Endothelial cell of umbilical vein (primary cell): ENCODE data around the gene LMAN1L. TPM values are rescaled to one million over a fixed set of nuclear protein-coding genes. Genes with fewer than 3 reads are reported as not detected.
A peak's percentile ranks its signal among the peaks of the same experiment; 100 is the strongest.

Source experiments
- BruUV-seq: library from RNA; stranded (reverse); fragments of 400-500 nt; replicated peaks from 2 replicates; lab custom pipeline; 2021; lab: Mats Ljungman, UMichigan
- CTCF ChIA-PET: fragments of 300-600, 350-600 bp; sonication (Branson Sonifier 250); formaldehyde crosslinking; loops from one replicate; lab custom pipeline; 2021; ENCODE audit warnings: antibody characterized with exemption, inconsistent platforms; lab: Charles Lee
- POLR2A ChIA-PET: fragments of 300-600, 350-600 bp; sonication (Branson Sonifier 250); formaldehyde crosslinking; loops from one replicate; lab custom pipeline; 2021; ENCODE audit warnings: antibody characterized with exemption, inconsistent platforms; lab: Charles Lee
- DNase-seq: peaks from one replicate; pipeline ENCODE4 v3.0.0-alpha.2; 2011; ENCODE audit warnings: low read depth, low spot score
- FAIRE-seq: peaks from 2 replicates; lab custom pipeline; 2011; peaks lifted over from hg19 to GRCh38; lab: Jason Lieb, UNC
- H2AFZ ChIP-seq: 2 replicates; pipeline ENCODE4 v1.6.0; 2012; ENCODE audit warnings: low read depth, low read length, control low read depth, inconsistent platforms
- H3K27ac ChIP-seq: 2 replicates; pipeline ENCODE4 v1.5.1; 2011; ENCODE audit warnings: low read depth, mild to moderate bottlenecking, control low read depth, low read length, moderate library complexity; ENCODE audit not compliant: insufficient read depth
- H3K27me3 ChIP-seq, 2 experiments: 2 replicates each; pipeline versions ENCODE4 v1.6.0 to v1.6.1; 2011; ENCODE audit warnings: low read length in 2 of 2, mixed read lengths in 1 of 2; ENCODE audit not compliant: control insufficient read depth in 2 of 2, insufficient read depth in 2 of 2
- H3K36me3 ChIP-seq, 2 experiments: 2 replicates in 1 of 2; 3 replicates in 1 of 2; pipeline ENCODE4 v1.5.1; 2011; ENCODE audit warnings: low read length in 2 of 2, mild to moderate bottlenecking in 1 of 2, moderate library complexity in 1 of 2; ENCODE audit not compliant: control insufficient read depth in 2 of 2, insufficient read depth in 2 of 2; ENCODE audit errors: extremely low read depth in 1 of 2
- H3K4me1 ChIP-seq: 3 replicates; pipeline ENCODE4 v1.5.1; 2011; ENCODE audit warnings: mild to moderate bottlenecking, low read length; ENCODE audit not compliant: control insufficient read depth, insufficient read depth; ENCODE audit errors: extremely low read depth
- H3K4me2 ChIP-seq: 2 replicates; pipeline ENCODE4 v1.6.1; 2011; ENCODE audit warnings: low read length, control low read depth, mixed read lengths; ENCODE audit not compliant: insufficient read depth
- H3K4me3 ChIP-seq, 3 experiments: fragments of 200-600 bp in 1 of 3; sonication (generic), shearing (Covaris generic) in 1 of 3; replicated peaks in 1 of 3; 2 replicates each; pipeline ENCODE4 v1.5.1; 2011 to 2016; ENCODE audit warnings: control low read depth in 3 of 3, low read length in 3 of 3, mild to moderate bottlenecking in 2 of 3, inconsistent platforms in 1 of 3, low read depth in 1 of 3, moderate library complexity in 1 of 3; ENCODE audit not compliant: insufficient read depth in 1 of 3
- H3K79me2 ChIP-seq: 2 replicates; pipeline ENCODE4 v1.6.0; 2012; ENCODE audit warnings: low read length, inconsistent platforms; ENCODE audit not compliant: control insufficient read depth, insufficient read depth
- H3K9ac ChIP-seq: replicated peaks from 2 replicates; pipeline ENCODE3; 2011; ENCODE audit warnings: low read length, control low read depth; ENCODE audit not compliant: insufficient read depth; ENCODE audit errors: extremely low read depth
- H3K9me1 ChIP-seq: replicated peaks from 3 replicates; pipeline ENCODE4 v1.6.0; 2011; ENCODE audit warnings: mild to moderate bottlenecking, low read length; ENCODE audit not compliant: control insufficient read depth, insufficient read depth; ENCODE audit errors: extremely low read depth
- H3K9me3 ChIP-seq: replicated peaks from 2 replicates; pipeline ENCODE4 v1.5.1; 2012; ENCODE audit warnings: low read length, inconsistent platforms; ENCODE audit not compliant: control insufficient read depth, insufficient read depth
- H4K20me1 ChIP-seq: replicated peaks from 2 replicates; pipeline ENCODE3; 2011; ENCODE audit warnings: mild to moderate bottlenecking, low read length; ENCODE audit not compliant: control insufficient read depth, insufficient read depth; ENCODE audit errors: extremely low read depth
- EZH2 ChIP-seq: IDR thresholded peaks from 2 replicates; pipeline ENCODE4 v1.6.1; 2012; ENCODE audit warnings: borderline replicate concordance, low read depth, mild to moderate bottlenecking, moderate library complexity, low read length, inconsistent platforms; ENCODE audit not compliant: severe bottlenecking
- FOS ChIP-seq: IDR thresholded peaks from 2 replicates; pipeline ENCODE4 v1.6.1; 2011; ENCODE audit warnings: mild to moderate bottlenecking, low read length, moderate library complexity, borderline replicate concordance; ENCODE audit not compliant: insufficient read depth
- GATA2 ChIP-seq: IDR thresholded peaks from 2 replicates; pipeline ENCODE4 v1.7.0; 2011; ENCODE audit warnings: low read depth, mild to moderate bottlenecking, moderate library complexity, mixed read lengths, low read length; ENCODE audit not compliant: insufficient read length, insufficient read depth
- JUN ChIP-seq: IDR thresholded peaks from 2 replicates; pipeline ENCODE4 v1.6.1; 2011; ENCODE audit warnings: borderline replicate concordance, low read depth; ENCODE audit not compliant: insufficient read length, insufficient read depth
- MYC ChIP-seq: IDR thresholded peaks from one replicate; pipeline ENCODE4 v1.6.1; 2011; ENCODE audit warnings: mild to moderate bottlenecking, low read depth, low read length
- POLR2A ChIP-seq: IDR thresholded peaks from 2 replicates; pipeline ENCODE4 v1.6.1; 2012; ENCODE audit warnings: low read depth, mild to moderate bottlenecking, control low read depth, low read length
- POLR2AphosphoS5 ChIP-seq: IDR thresholded peaks from 2 replicates; pipeline ENCODE4 v1.6.1; 2012; ENCODE audit warnings: low read depth, mild to moderate bottlenecking, control low read depth, low read length, moderate library complexity; ENCODE audit not compliant: insufficient read depth
- dilution Hi-C: fragments of 300-500 bp; cut with MboI; formaldehyde crosslinking; loops from one replicate; pipeline ENCODE4 v1.15.0; 2019; ENCODE audit warnings: low sequenced_read_pairs; ENCODE audit not compliant: extremely low pct_ligation_motif_present
- intact Hi-C: fragments of 100-400 bp; cut with micrococcal nuclease; formaldehyde crosslinking; loops from one replicate; pipeline ENCODE4 v1.10.0; 2022
- polyA plus RNA-seq, 4 experiments: library from polyadenylated mRNA; depleted of rRNA in 3 of 4; stranded (reverse) in 3 of 4; unstranded in 1 of 4; fragments of >200 nt; gene quantifications; 2 replicates each; pipeline versions ENCODE4 v1.2.1 to v1.2.3, GENCODE V29; 2011 to 2012; ENCODE audit warnings: missing spikeins in 1 of 4
- total RNA-seq: library from RNA; stranded (reverse); gene quantifications from 2 replicates; pipeline ENCODE4 v1.2.3, GENCODE V29; 2021
- TF ChIP-seq, protein P1 (sequence below): IDR thresholded peaks from 2 replicates; pipeline ENCODE4 v1.6.1; 2011; ENCODE audit not compliant: insufficient read depth, insufficient read length
- TF ChIP-seq, protein P2 (sequence below), 2 donors: IDR thresholded peaks; 1 replicate in 1 of 2; 2 replicates in 1 of 2; pipeline ENCODE4 v1.5.1; 2011; ENCODE audit warnings: low read length in 2 of 2, mild to moderate bottlenecking in 2 of 2, moderate library complexity in 2 of 2, control low read depth in 1 of 2, inconsistent platforms in 1 of 2, low read depth in 1 of 2; ENCODE audit not compliant: insufficient read depth in 1 of 2; ENCODE audit errors: extremely low read depth in 1 of 2

LMAN1L gene
- total and polyA plus RNA-seq, 2 donors (not counting 3 experiments of a cell fraction or from before 2014, with no cell fraction given), result not detected

GRCh38 chr15:74872702-74873035 is 60.0 kb downstream of the LMAN1L start:
- Histone ChIP-seq H3K4me3 (peak overlapping the region; percentile 42 to 77 (median 65)), H3K36me3 (no peaks in the 10 kb centered on the region), H3K27me3 (peaks cover 3% of the 10 kb centered on the region in 2 experiments), H2AFZ (no peak overlapping the region), H3K9me1 (no peaks in the 10 kb centered on the region), H3K9ac (peak overlapping the region; percentile 95), H3K27ac (peak overlapping the region; percentile 89), H3K79me2 (peaks cover 42% of the 10 kb centered on the region), H4K20me1 (no peaks in the 10 kb centered on the region), H3K9me3 (no peaks in the 10 kb centered on the region), H3K4me1 (peaks cover 40% of the 10 kb centered on the region), H3K4me2 (peak overlapping the region; percentile 57)
- TF ChIP-seq EZH2, result no peak
- TF ChIP-seq, protein P1, sequence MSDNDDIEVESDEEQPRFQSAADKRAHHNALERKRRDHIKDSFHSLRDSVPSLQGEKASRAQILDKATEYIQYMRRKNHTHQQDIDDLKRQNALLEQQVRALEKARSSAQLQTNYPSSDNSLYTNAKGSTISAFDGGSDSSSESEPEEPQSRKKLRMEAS, result no peak
- TF ChIP-seq, protein P2, sequence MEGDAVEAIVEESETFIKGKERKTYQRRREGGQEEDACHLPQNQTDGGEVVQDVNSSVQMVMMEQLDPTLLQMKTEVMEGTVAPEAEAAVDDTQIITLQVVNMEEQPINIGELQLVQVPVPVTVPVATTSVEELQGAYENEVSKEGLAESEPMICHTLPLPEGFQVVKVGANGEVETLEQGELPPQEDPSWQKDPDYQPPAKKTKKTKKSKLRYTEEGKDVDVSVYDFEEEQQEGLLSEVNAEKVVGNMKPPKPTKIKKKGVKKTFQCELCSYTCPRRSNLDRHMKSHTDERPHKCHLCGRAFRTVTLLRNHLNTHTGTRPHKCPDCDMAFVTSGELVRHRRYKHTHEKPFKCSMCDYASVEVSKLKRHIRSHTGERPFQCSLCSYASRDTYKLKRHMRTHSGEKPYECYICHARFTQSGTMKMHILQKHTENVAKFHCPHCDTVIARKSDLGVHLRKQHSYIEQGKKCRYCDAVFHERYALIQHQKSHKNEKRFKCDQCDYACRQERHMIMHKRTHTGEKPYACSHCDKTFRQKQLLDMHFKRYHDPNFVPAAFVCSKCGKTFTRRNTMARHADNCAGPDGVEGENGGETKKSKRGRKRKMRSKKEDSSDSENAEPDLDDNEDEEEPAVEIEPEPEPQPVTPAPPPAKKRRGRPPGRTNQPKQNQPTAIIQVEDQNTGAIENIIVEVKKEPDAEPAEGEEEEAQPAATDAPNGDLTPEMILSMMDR (IDR thresholded peaks at IDR 0.05; ENCODE audit: extremely low read depth in 1 of 2, insufficient read depth in 1 of 2, low read depth in 1 of 2, low read length in 2 of 2), result no peak
- TF ChIP-seq FOS, result no peak
- no peak for TF ChIP-seq GATA2
- TF ChIP-seq POLR2A, result no peak
- TF ChIP-seq POLR2AphosphoS5, result no peak
- no peak for TF ChIP-seq MYC
- TF ChIP-seq JUN, result no peak
- CTCF ChIA-PET, result interaction anchor here (1.0 to 2.0 kb wide), 2 partner anchors 11 to 29 kb away, joined by 4 to 8 read pairs; no protein-coding TSS in a partner anchor
- DNase-seq (no peak), FAIRE-seq (no peak)
- dilution Hi-C loops, result no loop called here
- intact Hi-C loops, result loop anchor here (1.0 kb wide), 2 partner anchors 29 kb away; partner anchors contain the start of gene ULK3
- BruUV-seq, result no TSS peak
- POLR2A ChIA-PET, result interaction anchor here (1.3 kb wide), 1 partner anchor 11 kb away, joined by 3 read pairs; no protein-coding TSS in a partner anchor
